GM19023 (cell line): ENCODE results near the gene SLC9A3.
"Not testable (repeated sequence)": the region's sequence is repeated elsewhere in the genome, so short reads cannot be mapped to it uniquely, and the experiment has no call there.

ENCODE experiments used
- ATAC-seq: cut with Tn5 transposase; IDR thresholded peaks from one replicate; pipeline ENCODE4 v1.9.1; 2021; ENCODE audit warnings: mild to moderate bottlenecking, moderate library complexity; ENCODE audit not compliant: unreplicated experiment

Gene SLC9A3

DNA sequence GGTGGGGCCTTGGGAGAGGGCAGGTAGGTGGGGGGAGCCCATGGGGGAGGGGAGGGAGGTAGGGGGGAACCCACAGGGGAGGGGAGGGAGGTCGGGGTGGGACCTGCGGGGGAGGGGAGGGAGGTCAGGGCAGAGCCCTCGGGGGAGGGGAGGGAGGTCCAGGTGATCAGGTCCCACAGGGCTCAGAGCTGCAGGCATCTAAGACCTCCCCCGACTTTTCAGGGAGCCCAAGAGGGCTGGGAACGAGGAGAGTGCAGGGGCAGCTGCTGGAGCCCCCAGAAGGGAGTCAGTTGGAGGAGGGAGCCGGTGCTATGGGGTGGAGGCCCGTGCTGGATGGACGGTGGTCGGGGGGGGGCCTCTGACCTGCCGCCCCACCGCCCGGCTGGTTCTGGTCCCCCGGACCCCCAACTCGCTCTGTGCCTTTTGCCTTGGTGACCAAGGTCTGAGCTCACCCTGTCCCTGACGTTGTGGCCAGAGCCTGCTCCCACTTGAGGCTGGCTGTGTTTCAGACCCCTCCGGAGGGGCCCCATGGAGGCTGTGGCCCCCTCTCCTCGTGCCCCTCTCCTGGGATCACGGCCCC, 31.8 kb downstream of the SLC9A3 start:
- ATAC-seq = no peak

DNA sequence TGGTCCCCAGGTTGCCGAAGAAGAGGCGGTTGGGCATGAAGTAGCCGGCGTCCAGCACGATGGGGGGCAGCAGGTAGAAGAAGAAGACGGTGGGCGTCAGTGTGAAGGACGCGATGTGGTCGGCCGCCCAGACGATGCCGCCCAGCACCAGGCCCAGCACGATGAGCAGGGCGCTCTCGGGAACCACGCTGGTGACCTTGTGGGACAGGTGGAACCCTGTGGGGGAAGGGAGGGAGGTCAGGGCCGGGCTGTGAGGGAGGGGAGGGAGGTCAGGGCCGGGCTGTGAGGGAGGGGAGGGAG, 32.4 kb downstream of the SLC9A3 start:
- no peak for ATAC-seq

DNA sequence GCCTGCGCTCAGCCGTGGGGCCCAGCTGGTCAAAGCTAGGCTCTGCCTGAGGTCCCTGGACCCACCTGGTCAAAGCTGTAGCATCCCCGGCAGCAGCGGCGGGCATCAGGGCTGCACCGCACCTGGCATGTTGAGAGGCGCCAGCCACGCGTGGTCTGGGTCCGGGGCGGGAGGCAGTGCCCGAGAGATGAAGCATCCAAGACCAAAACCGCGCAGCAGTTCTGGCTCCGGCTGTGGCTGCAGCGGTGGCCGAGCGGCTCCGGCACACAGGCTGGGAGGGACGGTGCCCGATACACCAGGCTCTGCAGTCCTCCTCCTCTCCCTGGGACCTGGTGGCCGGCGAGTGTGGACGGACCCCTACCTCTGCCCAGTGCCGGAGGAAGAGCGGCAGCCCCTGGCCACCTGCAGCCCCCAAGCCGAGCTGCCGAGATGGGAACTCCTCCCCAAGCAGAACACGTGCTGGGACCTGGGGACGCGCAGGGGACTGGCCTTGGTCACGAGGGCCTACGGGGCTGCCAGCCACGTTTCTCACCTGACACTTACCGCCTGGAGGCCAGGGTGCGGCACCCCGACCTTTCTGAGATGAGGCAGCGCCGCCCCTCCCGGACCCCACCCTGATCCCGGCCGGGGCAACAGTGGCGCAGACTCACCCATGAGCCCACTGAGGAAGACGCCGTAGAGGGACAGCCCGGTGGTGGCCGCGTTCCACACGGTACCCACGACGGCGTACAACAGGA, 33.0 kb downstream of the SLC9A3 start:
- ATAC-seq = no peak

DNA sequence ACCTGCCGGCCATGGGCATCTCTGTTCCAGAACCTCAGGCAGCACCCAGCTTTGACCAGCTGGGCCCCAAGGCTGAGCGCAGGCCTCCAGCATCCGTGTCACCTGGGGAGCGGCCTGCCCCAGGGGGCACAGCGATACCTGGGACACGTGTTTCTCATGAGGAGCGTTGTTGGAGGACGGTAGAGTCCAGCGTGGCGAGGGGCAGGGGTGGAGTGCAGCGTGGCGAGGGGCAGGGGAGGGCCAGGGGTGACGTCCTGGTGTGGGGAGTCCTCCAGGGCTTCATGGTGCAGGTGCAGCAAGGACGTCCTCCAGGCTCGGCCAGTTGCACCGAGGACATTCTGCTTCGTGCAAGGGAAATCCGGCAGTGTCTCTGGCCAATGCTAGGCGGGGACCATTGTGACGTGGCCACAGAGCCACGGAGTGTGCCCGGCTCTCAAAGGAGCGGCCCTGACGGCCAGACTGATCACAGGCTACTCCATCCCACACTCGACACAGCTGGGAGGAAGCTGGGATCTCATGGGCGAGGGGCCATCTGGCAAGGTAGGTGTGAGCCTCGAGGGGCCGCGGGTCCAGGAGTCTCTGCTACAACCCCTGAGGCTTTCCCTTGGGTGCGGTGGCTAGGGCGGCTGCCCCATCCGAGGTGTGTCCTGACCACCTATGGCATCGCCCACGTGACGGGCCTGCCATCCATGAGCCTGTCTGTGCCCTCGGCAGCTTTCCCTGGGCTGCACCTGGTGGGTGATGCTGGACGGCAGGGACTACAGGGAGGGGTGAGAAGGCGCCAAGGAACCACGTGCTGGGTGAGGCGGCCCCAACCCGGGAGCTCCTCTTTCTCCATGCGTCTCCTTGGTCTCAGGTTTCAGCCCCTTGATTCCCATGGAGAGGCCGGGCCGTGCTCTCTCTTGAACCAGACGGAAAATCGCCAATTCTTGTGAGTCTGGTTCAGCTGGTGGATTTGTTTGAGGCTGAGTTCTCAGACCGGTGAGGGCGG, 33.8 kb downstream of the SLC9A3 start:
- no peak for ATAC-seq

DNA sequence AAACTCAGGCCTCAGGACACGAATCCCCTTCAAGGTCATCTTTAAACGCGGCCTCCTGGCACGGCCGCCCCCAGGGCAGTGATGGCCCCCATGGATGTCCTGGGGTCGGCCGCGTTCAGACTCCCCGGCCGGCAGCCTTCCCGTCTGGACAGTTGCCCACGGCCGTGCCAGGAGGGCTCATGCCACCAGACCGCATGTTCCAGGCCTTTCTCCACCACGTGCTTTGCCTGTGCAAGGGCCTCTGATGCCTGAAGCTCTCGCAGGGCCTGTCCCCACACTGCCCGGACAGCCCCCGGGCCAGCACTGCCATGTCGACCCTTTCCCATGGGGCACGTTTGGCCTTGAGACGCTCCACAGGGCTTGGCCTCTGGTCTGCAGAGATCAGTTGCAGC, 34.6 kb downstream of the SLC9A3 start:
- no peak for ATAC-seq

DNA sequence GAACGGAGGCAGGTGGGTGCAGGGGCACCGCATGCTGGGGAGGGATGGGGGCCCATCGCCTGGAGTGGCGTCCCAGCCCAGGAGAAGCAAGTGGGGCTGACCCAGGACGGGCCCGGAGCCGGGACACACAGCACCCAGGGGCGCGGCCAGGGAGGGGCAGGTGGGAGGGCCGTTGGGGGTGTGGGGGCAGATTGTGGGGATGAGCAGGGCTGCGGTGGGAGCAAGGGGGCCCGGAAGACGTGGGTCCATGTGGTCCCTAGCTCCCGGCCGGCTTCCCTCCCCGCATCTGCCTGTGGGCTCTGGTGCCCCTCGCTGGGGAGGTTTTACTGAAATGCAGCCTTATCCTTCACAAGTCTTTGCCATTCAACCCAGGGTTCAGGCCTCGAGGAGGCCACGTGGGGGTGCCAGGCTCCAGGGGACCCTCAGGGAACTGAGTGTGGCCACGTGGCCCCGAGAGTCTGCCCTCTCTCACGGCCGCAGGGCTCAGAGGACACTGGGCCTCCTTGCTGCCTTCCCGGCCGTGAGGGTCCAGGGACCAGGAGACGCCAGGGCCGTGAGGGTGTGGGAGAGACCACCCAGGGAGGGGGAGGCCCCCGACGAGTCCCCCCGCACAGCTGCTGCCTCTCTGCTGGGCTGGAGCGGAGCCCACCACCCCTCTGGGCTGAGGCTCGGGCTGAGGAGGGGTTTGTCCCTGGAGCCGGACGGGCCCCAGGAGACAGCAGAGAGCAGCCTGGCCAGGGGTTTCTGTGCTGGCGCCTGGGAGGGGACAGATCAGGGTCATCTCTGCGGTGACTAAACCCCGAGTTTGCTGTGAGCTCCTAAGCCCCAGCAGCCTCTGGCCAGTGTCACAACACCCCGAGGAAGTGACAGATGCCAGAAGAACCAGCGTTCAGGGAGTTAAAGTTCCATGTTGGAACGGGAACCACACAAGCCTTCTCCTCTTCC, 35.2 kb downstream of the SLC9A3 start:
- ATAC-seq = no peak

DNA sequence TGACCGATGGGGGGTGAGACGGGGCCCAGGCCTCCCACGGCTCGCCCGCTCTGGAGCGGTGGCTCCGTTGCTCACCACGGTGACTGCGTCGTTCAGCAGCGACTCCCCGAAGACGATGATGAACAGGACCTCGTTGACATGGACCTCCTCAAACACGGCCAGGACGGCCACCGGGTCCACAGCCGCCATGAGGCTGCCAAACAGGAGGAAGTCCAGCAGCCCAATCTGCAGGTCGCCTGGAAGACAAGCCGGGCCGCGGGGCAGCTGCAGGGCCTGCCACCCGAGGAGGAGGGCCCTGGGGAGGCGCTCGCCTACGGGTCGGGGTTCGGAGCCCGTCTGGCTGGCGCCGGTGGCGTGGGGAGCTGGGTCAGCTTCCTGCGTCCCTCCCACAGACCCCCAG, 36.0 kb downstream of the SLC9A3 start:
- no peak for ATAC-seq

DNA sequence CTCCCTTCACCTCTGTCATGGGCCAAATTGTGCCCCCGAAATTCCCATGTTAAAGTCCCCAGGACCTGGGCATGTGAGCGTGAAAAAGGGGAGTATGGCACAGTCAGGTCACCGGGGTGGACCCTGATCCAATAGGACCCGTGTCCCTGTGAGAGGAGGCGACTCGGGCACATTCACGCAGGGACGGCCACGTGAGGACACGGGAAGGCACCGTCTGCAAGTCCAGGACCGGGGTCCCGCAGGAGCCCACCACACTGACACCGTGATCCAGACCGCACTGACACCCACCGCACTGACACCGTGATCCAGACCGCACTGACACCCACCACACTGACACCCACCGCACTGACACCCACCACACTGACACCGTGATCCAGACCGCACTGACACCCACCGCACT, 37.7 kb downstream of the SLC9A3 start:
- not testable (repeated sequence) for ATAC-seq

DNA sequence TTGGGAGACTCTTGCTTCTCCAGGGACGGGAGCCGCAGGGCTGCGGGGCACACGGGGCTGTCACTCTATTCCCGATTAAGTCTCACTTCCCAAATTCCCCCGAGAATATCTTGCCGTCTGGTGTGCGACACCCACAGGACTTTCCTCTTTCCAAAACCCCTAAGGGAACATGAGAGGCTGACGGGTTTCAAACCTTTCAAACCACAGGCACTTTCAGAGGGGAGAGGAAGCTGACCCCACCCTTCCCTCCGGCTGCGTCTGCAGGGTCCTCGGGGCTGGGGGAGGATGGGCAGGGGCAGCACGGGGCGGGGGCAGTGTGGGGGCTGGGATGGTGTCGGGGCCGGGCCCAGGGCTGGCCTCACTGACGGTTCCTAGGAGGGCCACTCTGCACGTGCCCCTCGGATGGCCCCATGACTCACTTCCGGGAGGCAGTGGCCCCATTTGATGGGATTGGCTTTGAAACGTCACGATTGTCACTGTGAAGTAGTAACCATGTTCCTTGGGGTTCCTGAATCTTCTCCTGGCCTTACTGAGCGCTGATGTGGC, 38.2 kb downstream of the SLC9A3 start:
- no peak for ATAC-seq

DNA sequence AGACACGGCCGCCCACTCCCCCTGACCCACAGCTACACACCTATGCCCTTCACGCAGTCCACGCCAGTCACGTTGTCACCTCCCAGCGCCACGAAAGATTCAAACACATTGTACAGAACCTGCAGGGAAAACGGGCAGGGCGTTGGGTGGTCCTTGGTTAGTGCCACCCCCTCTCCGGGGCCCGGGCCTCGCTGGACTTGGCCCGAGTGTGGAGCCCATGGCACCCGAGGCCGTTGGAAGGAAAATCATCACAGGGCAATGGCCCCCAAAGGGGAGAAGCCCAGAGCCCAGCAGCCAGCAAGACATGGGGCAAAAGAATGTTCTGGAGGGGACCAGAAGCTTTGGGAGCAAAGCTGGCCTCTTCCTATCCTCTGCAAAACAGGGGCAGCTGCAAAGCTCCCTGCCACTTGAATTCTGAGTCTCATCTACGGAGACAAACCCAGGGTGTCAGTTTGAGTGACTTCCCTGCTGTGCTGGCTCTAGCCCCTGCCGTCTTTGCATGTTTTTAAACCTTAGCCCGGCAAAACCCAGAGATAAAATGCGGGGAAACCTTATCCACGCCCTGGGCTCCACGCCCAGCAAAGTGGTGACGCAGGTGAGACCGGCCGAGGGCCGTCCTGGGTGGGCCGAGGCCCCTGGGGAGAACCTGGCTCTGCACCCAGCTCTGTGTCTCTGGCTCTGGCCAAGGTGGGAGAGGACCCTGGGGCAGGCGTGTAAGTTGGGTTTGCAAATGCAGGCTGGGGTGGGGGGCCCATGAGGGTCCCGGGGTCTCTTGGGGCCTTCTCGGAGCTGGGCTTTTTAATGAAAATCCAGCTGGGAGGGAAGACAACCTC, 38.9 kb downstream of the SLC9A3 start:
- ATAC-seq = no peak

DNA sequence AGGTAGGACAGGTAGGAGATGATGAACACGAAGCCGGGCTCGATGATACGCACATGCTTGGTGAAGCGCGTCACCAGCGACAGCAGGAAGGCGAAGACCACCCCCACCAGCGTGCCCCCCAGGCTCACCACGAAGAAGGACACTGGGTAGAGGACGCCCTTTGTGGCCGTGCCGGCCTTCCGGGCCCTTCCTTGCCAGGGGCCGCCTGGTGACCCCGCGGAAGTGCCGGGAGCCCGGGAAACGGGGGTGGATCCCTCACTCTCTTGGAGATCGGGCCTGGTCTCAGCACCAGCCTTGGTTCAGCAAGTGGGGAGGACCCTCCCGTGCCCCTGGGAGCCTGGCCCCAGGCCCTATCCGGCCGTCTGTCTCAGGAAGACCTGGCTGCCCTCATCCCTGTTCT, 39.7 kb downstream of the SLC9A3 start:
- ATAC-seq = no peak

DNA sequence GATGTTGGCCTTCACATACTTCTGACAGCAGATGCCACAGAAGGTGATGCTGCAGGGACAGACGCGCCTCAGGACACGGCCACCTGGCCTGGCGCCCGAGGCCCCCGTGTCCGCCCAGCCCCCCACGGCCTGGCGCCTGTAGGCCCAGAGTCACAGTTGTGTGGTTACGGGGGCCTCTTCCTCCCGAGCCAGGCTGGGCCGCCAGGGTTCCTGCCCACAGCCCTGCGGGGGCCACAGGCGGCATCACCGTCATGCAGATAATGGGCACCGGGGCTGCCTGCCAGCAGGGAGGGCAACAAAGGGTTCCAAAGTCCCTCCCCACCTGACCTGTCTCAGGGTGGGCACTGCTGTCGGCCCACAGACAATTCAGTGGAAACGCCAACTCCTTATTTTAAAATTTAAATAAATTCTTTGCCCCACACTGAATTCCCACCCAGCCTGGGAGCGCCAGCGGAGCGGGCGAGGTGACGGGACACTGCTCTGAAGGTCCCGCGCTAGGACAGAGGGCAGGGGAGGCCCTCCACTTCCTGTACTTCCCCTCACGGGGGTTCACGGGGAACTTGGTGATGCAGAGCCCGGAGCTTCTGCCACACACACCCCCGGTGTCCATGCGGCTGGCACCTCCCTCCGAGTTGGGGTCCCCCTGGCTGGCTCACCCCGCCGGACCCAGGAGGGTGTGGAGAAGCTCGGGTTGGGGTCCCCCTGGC, 40.7 kb downstream of the SLC9A3 start:
- no peak for ATAC-seq

DNA sequence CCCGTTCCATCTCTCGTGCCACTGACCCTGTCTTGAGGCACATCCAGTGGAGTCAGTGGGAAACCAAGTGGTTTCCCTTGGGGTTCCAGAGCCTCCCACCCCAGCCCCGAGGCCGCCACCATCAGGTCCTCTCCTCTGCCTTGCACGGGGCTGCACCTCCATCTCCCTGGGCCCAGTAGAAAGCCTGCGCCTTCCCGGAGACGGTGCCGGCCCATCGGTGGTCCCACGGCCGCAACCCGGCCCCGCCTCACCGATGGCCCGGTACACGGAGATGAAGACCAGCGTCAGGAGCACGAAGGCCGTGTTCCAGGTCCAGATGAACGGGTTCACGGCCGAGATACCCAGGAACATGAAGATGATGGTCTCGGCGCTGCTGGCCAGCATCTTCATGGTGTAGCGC, 41.2 kb downstream of the SLC9A3 start:
- ATAC-seq = no peak

DNA sequence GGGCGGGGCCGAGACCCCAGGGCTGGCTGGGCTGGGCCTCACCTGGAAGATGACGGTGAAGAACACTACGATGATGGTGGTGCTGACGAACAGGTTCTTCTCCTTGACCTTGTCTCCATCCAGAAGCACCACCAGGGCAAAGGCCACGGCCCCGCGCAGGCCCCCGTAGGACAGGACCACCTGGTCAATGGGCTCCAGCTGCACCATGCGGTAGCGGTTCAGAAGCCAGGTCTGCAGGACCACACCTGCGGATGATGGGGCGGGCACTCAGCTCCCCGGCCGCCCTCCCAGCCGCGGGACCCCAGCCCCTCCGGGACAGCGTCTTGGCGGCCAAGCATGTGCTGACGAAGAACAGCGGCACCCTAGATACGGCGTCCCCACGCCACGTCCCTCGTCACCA, 41.7 kb downstream of the SLC9A3 start:
- no peak for ATAC-seq

DNA sequence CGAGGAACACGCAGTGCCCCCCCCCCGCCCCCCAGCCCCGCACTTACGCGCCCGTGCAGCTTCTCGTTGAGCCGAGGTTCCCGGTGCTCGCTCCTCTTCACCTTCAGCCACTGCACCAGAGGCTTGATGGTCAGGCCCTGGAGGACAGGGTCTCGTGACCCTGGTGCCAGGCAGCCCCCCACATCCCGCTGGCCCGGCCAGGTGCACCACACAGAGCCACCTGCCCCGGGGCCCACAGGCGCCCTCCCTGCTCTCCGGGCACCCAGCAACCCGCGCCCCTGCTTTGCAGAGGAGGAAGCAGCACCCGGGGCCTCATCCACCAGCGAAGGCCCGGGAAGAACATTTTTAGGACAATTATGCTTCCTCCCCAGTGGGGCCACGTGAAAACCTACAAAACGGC, 42.2 kb downstream of the SLC9A3 start:
- no peak for ATAC-seq

DNA sequence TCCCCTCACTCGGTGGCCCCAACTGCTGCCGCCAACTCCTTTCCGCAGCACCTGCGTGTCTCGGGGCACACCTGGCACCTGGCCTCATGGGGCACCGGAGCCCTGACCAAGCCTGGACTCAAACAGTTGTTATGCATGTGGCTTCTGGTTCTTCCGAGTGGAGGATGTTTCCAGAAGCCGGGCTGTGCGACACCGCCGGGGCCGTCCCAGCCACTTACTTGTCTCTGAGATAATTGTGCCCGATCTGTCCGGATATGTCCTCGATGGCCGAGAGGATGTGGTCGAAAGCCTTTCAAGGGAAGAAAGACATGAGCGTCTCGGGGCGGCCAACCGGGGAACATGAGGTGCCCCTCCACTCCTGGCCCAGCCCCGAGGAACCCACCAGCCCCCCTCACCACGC, 42.9 kb downstream of the SLC9A3 start:
- no peak for ATAC-seq

DNA sequence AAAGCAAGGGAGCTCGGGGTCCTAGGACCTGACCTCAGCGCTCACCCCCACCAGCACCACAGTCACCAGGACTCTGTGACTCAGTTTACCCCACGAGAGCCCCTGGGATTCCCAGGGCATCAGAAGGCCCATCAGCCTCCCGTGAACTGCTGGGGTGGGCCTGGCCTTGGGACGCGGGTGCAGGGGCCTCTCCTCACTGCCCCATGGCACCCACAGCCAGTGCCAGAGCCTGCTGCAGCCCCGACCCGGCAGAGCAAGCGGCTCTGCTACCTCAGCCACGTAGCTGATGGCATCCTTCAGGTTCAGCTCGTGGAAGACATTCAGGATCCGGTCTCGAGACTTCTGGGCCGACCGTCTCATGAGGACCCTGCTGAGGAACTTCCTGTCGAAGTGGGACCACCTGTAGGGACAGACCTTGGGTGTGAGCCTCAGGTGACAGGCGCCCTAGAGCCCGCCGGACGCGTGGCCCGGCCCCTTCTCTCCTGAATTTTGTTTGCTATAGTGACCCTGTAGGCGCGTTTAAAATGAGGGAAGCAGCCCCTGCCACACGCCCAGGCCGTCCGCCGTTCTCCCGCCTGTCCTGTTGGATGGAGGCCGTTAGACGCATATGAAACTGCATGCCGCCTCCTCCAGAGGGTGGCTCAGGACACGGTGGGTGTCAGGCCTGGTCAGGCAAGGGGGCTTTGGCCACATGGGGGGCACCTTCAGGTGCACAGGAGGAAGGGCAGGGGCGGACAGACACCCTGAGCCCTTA, 44.5 kb downstream of the SLC9A3 start:
- no peak for ATAC-seq

DNA sequence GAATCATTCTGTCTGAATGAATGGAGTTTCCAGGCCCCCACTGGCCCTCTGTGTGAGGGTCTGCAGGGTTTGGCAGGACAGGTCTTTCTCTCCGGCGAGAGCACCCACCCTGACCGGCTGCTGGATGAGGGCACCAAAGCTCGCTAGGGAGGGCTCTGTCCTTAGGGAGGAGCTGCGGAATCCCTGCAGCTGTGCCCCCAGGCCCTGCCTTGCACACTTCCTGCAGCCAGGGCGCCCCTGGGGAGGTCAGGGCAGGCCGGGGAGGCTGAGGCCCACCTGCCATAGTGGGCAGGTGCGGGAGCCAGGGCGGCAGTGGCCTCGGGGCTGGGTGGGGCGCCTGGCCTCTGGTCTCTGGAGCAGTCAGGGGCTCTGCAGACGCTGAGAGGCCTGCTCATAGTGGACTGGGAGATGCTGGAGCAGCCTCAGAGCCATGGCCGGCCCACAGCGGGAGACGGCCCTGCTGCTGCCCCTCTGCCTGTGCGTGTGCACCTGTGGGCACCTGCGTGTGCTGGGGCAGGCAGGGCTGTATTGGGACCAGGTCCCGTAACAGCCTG, 45.2 kb downstream of the SLC9A3 start:
- ATAC-seq = no peak
